HG03342 (cell line): ENCODE data around the gene UTS2B.
A peak's percentile ranks its signal among the peaks of the same experiment; 100 is the strongest.

Experiments
- ATAC-seq: cut with Tn5 transposase; IDR thresholded peaks from one replicate; pipeline ENCODE4 v1.9.1; 2021; ENCODE audit warnings: mild to moderate bottlenecking, moderate library complexity; ENCODE audit not compliant: unreplicated experiment

The UTS2B gene

DNA sequence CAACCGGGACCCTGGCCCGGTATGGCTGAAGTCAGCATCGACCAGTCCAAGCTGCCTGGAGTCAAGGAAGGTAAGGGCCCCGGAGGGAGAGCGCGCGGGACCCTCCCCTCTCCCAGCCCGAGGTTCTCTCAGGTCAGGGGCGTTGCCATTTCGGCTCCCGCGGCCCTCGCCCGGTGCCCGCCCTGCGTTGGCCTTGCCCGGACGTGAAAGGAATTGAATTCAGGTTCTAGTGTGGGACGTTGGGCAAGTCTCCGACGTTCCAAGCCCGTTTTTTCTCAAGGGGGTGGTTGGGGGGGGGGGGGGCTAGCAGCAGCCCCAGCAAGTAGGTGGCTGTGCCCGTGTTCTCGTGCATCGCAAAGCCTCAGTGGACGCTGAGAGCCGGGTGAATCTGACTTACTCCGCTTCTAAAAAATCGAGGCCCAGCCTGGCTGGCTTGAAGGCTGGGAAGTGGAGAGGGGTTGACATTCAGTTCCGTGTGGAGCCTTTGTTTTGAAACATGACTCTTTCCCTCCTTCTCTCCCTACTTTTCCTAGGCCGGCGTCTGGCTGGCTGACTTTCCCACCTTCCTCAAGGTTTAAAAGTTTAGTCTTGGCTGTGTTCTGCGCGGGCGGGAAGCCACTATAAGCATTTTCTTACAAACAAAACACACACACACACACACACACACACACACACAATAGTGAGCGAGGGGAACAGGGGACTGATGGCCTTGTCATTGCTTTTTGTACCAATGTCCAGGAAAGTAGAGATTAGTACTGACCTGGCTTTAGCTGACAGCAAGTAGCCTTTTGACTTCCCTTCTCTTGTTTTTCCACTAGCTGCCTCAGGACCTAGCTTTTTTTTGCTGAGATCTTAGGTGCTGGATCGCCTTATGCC lies at the start of gene UTS2B:
Gene UTS2B, minus strand, starts transcription at position 873 of the 876 bp plus-strand sequence. CDS start 48,337 bp downstream, outside the sequence.
- ATAC-seq, result peak; percentile 25

GRCh38 chr3:191380001-191380400 lies 49.7 kb upstream of the UTS2B start:
- ATAC-seq, result no peak

DNA sequence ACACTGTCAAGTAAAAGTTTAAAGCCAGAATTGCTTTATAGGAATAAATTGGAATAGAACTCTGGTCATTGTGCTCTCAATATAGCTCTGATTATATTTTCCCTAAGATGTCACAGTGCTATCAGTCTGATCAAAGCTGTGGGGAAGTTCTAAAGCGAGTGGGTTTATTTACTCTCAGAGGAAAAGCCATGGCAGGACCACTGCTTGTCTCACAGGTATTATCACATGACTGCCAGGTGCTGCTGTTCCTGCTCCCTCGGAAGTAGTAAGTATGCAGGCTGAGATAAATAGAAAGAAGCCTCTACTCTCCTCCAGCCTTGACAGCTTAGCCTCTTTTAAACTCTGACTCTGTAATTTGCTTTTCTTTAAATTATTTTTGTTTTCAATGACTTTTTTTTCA lies 49.1 kb upstream of the UTS2B start:
- no peak for ATAC-seq

DNA sequence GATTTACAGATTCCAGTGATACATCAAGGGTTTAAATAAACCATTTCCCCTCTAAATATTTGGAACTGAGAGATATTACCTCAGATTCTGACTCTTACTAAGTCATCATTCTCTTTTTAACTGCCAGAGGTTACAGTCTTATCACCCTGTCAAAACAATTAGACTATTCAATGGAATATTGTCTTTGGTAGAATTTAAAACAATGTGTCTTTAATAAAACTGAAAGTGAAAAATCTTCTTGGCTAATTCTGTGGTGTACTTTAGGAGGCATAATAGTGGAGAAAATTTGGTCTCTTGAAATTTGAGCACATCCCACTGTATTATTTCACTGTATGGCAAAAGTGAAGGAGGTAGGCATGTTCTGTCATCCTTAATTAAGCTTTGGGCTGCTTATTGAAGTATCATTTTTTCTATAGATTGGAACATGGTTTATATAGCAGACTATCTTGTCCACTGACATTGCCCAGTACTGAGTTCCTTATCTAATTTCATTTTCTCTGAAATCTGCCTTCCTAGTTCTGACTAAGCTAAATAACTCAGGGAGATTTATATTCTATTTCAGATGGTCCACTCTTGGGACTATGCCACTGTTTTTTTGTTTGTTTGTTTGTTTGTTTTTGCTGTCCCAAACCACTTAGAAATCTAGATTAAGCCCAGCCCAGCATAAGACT lies 48.0 kb upstream of the UTS2B start:
- no peak for ATAC-seq

DNA sequence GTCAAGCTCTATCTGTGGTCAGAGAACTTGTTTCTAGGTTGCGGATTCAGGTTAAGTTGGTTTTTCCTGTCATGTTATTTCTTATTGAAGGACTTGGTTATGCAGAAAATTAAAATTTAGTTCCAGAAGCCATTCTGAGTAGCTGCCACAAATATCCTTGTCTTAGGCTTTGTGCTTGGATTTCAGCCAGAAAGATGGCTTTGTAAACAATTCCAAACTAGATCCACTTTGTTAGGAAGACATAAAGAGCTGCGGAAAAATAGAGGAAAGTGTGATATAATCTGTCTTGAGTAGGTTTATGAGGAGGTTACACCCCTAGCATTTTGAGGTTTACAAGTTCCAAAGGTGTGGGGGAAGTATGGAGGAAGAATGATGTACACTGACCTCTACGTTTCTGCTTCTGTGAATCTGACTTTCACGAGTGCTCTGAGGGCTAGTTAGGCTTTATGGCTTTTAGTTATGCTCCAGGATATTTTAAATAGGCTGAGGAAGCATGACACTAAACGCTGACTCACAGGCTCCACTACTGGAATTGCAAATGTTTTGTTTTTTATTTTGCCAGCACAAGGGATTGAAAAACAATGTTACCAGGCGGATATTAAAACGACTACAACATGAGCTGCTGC lies 46.3 kb upstream of the UTS2B start:
- ATAC-seq, result no peak

GRCh38 chr3:191373327-191373726 lies 43.0 kb upstream of the UTS2B start:
- no peak for ATAC-seq

GRCh38 chr3:191372122-191372521 lies 41.8 kb upstream of the UTS2B start:
- ATAC-seq, result no peak

DNA sequence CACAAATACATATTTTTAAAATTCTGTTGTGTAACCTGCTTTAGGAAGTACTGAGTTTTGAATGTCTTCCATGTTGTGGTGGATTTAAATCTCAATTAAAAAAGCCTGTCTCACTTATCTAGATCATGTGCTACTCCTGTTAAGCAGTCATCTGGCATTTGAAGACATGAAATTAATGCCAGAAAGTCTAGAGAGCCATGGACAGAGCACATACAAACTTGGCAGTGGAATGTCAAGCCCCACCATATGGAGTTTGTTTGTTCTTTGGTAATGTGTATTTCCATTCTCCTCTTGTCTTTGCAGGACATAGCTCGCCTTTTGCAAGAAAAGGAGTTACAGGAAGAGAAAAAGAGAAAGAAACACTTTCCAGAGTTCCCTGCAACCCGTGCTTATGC lies 39.3 kb upstream of the UTS2B start:
- no peak for ATAC-seq

- ATAC-seq, result no peak
Observed at GRCh38 chr3:191368755-191369615, 38.7 kb upstream of the UTS2B start.

DNA sequence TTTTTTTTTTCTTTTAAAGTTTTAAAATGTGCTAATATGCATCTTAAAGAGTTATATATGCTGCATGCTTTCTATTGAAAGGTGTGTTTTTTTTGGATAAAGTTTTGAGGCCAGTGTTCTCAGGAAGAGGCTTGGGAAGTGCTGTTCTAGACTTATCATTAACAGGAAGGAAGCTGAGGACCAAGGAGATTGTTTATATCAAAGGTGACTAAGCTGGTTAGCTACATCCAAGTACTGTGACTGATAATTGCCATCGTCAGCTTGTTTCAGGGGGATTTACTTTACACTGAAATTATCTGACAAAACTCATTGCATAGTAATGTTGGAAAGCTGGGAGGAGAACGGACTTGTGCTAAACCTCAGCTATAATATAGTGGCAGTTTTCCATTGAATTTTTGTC lies 36.3 kb upstream of the UTS2B start:
- no peak for ATAC-seq

DNA sequence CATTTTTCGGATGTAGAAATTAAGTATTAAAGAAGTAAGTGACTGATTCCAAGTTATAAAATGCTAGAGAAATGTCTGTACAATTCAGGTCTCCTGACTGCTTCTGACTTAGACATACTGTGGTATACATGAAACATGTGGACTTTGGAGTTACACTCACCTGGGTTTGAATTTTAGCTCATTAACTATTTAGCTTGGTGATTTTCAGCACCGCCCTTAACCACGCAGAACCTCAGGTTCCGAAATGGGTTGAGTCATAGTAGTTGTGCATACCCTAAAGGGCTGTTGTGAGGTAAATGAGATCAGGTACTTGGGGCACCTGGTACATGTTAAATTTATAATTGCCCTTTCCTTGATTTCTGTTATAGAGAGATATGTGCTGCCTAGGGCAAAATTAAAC lies 32.9 kb upstream of the UTS2B start:
- no peak for ATAC-seq

- no peak for ATAC-seq
Observed at GRCh38 chr3:191362524-191363090, 32.3 kb upstream of the UTS2B start.

DNA sequence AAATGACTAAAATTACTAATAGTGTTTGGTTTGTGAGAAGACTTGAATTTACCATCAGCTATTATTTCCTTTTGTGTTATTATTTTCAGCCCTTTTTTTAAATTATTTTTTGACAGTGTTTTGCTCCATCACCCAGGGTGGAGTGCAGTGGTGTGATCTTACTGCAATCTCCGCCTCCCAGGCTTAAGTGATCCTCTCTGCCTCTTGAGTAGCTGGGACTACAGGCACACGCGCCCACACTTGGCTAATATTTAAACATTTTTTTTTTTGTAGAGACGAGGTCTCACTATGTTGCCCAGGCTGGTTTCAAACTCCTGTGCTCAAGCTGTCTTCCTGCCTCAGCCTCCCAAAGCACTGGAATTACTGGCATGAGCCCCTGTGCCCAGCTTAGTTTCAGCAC lies 31.7 kb upstream of the UTS2B start:
- ATAC-seq, result no peak

GRCh38 chr3:191361456-191361855 lies 31.1 kb upstream of the UTS2B start:
- ATAC-seq, result no peak

DNA sequence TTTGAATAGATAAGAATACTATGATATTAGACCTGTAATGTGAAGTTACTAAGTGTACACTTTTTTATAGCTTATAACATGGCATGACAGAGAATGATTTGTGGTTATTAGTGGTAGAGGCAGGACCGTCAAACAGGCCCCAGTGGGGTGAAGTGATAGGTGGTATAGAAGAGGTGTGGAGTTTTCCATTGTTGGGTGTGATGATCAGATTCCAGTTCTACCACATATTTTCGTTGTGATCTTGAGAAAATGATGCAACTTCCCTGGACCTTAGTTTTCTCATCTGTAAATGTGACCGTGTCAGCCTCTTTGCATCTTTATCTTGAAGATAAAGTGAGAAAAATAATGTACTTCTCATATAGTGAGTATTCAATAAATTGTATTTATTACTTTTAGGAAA lies 30.3 kb upstream of the UTS2B start:
- no peak for ATAC-seq

GRCh38 chr3:191358929-191359328 lies 28.6 kb upstream of the UTS2B start:
- ATAC-seq, result peak; percentile 35

DNA sequence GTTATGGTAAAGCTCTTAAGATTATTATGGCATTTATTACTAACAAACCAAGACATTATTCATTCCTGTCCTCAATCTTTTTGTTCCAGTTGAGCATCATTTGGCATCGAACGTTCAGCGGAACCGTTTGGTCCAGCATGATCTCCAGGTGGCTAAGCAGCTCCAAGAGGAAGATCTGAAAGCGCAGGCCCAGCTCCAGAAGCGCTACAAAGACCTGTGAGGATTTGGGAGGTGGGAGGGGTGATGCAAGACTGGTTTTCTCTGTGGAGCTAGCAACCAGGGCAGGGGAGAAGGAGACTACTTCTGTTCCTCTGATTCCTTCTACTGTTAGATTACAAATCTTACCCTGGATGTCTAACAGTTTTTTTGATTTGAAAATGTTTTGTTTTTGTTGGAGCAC lies 27.6 kb upstream of the UTS2B start:
- ATAC-seq, result no peak

DNA sequence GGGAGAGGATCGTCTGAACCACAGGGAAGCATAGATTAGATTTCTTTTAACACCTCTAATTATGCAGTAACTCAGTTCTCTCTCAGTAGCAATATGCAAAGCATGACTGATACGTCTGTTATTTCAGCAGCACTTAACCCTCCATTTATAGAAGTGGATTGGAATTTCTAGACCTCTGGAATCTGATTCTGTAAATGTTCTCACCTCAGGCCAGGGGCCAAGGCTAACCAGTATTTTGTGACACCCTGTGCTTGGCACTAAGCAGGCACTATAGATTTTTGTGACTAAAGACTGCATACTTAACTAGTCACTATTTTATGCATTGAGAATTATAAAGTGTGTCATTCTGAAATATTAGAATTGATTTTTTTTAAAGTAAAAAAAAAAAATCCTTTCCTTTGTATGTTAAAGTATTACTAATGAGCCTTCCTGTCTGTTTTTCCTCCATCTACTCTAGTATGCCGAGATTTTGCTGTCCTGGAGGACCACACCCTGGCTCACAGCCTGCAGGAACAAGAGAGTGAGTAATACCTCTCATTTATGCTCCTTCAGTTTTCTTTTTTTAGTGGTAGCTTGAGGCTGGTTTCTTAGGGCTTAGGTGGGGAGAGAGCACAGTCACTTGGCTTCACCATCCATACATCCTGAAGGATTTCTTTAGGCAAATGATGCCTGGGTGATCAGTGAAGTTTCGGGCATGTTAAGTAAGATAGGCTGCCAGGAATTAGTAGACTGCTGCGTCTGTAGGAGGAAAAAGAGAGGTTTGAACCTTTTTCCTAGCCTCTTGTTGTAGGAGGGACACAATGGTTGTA lies 26.5 kb upstream of the UTS2B start:
- no peak for ATAC-seq

DNA sequence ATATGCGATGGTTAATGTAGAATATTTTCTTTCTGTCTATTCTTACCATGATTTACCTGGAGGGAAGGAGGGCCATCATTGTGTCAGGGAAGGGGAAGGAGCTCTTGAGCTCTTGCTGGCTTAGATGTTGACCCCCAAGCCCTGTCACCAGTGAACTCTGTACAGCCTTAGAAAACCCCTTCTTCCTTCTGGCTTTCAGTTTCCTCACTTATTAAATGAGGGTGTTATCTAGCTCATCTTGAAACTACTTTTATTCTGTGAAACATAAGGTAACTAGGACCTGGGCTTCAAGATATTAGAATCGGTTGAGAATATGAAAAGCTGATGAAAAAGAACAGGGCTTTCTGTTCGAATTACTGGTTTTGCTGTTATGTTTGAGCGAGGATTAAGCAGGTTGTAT lies 25.1 kb upstream of the UTS2B start:
- ATAC-seq, result peak; percentile 87
